CD14-positive monocyte (primary cell): ENCODE results near the gene TPD52L1. TPM values are rescaled to one million over a fixed set of nuclear protein-coding genes. Genes with fewer than 3 reads are reported as not detected.

Source experiments
- DNase-seq, 3 donors: peaks; one replicate each; pipeline ENCODE4 v3.0.0-alpha.2; 2011 to 2022
- H2AFZ ChIP-seq: 2 replicates; pipeline ENCODE4 v1.6.0; 2012; ENCODE audit warnings: mild to moderate bottlenecking, low read depth, low read length, inconsistent platforms; ENCODE audit not compliant: insufficient read depth, poor library complexity, severe bottlenecking
- H3K27ac ChIP-seq, 2 donors: 1 replicate in 1 of 2; 2 replicates in 1 of 2; pipeline ENCODE4 v1.5.1; 2012 to 2013; ENCODE audit warnings: low read length in 2 of 2, control low read depth in 1 of 2, inconsistent platforms in 1 of 2, low read depth in 1 of 2, mild to moderate bottlenecking in 1 of 2
- H3K27me3 ChIP-seq, 2 donors: one replicate each; pipeline versions ENCODE4 v1.6.0 to v1.6.1; 2011 to 2013; ENCODE audit warnings: low read length in 2 of 2; ENCODE audit not compliant: control insufficient read depth in 2 of 2, insufficient read depth in 2 of 2
- H3K36me3 ChIP-seq, 2 donors: replicated peaks in 1 of 2; 1 replicate in 1 of 2; 2 replicates in 1 of 2; pipeline versions ENCODE4 v1.5.1 to v1.6.1; 2012 to 2013; ENCODE audit warnings: low read length in 2 of 2, control low read depth in 1 of 2, inconsistent platforms in 1 of 2, mild to moderate bottlenecking in 1 of 2; ENCODE audit not compliant: insufficient read depth in 2 of 2, control insufficient read depth in 1 of 2
- H3K4me1 ChIP-seq, 2 donors: 1 replicate in 1 of 2; 2 replicates in 1 of 2; pipeline versions ENCODE4 v1.5.1 to v1.6.1; 2012 to 2013; ENCODE audit warnings: low read length in 2 of 2, control low read depth in 1 of 2, inconsistent platforms in 1 of 2, mild to moderate bottlenecking in 1 of 2, moderate library complexity in 1 of 2; ENCODE audit not compliant: insufficient read depth in 2 of 2, control insufficient read depth in 1 of 2
- H3K4me2 ChIP-seq: replicated peaks from 2 replicates; pipeline ENCODE3; 2012; ENCODE audit warnings: low read length, moderate library complexity, mild to moderate bottlenecking; ENCODE audit not compliant: poor library complexity, severe bottlenecking; ENCODE audit errors: extremely low read depth
- H3K4me3 ChIP-seq, 3 experiments: fragments of 200-600 bp in 1 of 3; sonication (generic) in 1 of 3; replicated peaks in 1 of 3; 1 replicate in 2 of 3; 2 replicates in 1 of 3; pipeline ENCODE4 v1.5.1; 2011 to 2013; ENCODE audit warnings: low read length in 3 of 3, mild to moderate bottlenecking in 3 of 3, control low read depth in 2 of 3, low read depth in 2 of 3, inconsistent platforms in 1 of 3, moderate library complexity in 1 of 3
- H3K79me2 ChIP-seq: 2 replicates; pipeline ENCODE4 v1.6.0; 2012; ENCODE audit warnings: mild to moderate bottlenecking, control low read depth, inconsistent platforms, low read length, moderate library complexity; ENCODE audit not compliant: insufficient read depth
- H3K9ac ChIP-seq: 2 replicates; pipeline ENCODE4 v1.6.0; 2017; ENCODE audit warnings: low read length, mild to moderate bottlenecking; ENCODE audit not compliant: insufficient read depth, poor library complexity, severe bottlenecking
- H3K9me3 ChIP-seq, 2 donors: replicated peaks in 1 of 2; 1 replicate in 1 of 2; 2 replicates in 1 of 2; pipeline versions ENCODE4 v1.5.1 to v1.6.1; 2012 to 2013; ENCODE audit warnings: low read length in 2 of 2, control low read depth in 1 of 2; ENCODE audit not compliant: control insufficient read depth in 1 of 2, insufficient read depth in 1 of 2
- H4K20me1 ChIP-seq: 2 replicates; pipeline ENCODE4 v1.6.0; 2012; ENCODE audit warnings: mild to moderate bottlenecking, low read length, control low read depth, moderate library complexity; ENCODE audit not compliant: insufficient read depth
- H3K27ac Mint-ChIP-seq, 7 donors: one replicate each; pipeline ENCODE4 v1.8.0; 2020; ENCODE audit warnings: mild to moderate bottlenecking in 7 of 7, mixed read lengths in 7 of 7, moderate library complexity in 6 of 7, inconsistent platforms in 2 of 7
- H3K27me3 Mint-ChIP-seq, 3 donors: one replicate each; pipeline ENCODE4 v1.8.0; 2021 to 2022; ENCODE audit warnings: low read depth in 3 of 3, mild to moderate bottlenecking in 3 of 3, mixed read lengths in 3 of 3, moderate library complexity in 3 of 3, inconsistent platforms in 1 of 3
- H3K36me3 Mint-ChIP-seq, 2 donors: one replicate each; pipeline ENCODE4 v1.8.0; 2020; ENCODE audit warnings: mixed read lengths in 2 of 2, inconsistent platforms in 1 of 2, mild to moderate bottlenecking in 1 of 2
- H3K4me1 Mint-ChIP-seq: one replicate; pipeline ENCODE4 v1.8.0; 2020; ENCODE audit warnings: mild to moderate bottlenecking, mixed read lengths
- H3K4me3 Mint-ChIP-seq, 2 donors: one replicate each; pipeline ENCODE4 v1.8.0; 2020; ENCODE audit warnings: mild to moderate bottlenecking in 2 of 2, mixed read lengths in 2 of 2, moderate library complexity in 1 of 2
- H3K9me3 Mint-ChIP-seq, 7 donors: one replicate each; pipeline ENCODE4 v1.8.0; 2020 to 2022; ENCODE audit warnings: mixed read lengths in 7 of 7, mild to moderate bottlenecking in 6 of 7, moderate library complexity in 6 of 7, inconsistent platforms in 2 of 7
- WGBS: methylation state at CpG from one replicate; pipeline ENCODE4 v1.1.5; 2013; ENCODE audit warnings: missing lambda C conversion rate; ENCODE audit not compliant: insufficient coverage; 5-methylcytosine and 5-hydroxymethylcytosine counted together
- intact Hi-C, 2 donors: fragments of 100-400 bp; cut with micrococcal nuclease; formaldehyde crosslinking; loops; one replicate each; pipeline versions ENCODE4 v1.15.0 to v1.15.1; 2023
- polyA plus RNA-seq, 3 donors: library from polyadenylated mRNA; depleted of rRNA in 1 of 3; unstranded in 2 of 3; stranded (reverse) in 1 of 3; fragments of 300-500 nt in 2 of 3; fragments of >200 nt in 1 of 3; fragmentation: Illumina TruSeq in 2 of 3; gene quantifications; 1 replicate in 2 of 3; 2 replicates in 1 of 3; pipeline ENCODE4 v1.2.3, GENCODE V29; 2012 to 2021
- TF ChIP-seq, protein P1 (sequence below): fragments of 200-600 bp; IDR thresholded peaks from one replicate; pipeline ENCODE4 v1.8.0; 2022; ENCODE audit warnings: antibody characterized with exemption, mild to moderate bottlenecking

The TPD52L1 gene
- polyA plus RNA-seq, 3 donors, result not detected

DNA sequence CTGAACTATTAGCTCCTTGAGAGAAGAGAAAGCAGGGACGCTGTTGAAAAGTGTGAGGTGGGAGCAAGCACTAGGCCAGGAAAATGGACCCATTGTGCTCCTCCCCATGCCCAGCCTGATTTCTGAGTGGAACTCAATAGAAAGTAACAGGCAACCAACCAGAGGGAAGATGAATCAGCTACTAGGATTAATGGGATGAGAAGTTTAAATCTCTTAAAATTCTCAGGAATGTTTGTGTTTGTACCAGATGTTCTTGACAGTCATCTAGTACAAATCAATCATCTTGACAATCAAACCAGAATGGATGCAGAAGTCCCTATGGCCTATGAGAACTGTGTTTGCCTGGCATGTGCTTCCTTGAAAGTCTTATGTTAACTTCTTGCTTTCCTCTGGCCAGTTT, 99.3 kb downstream of the TPD52L1 start:
- no peaks in the 10 kb centered on the region for H3K9me3 ChIP-seq
- Mint-ChIP-seq H3K27ac (no peak overlapping the region), H3K9me3 (no peaks in the 10 kb centered on the region), H3K4me1 (no peaks in the 10 kb centered on the region), H3K36me3 (no peaks in the 10 kb centered on the region), H3K27me3 (peaks cover 0 to 3% (median 0%) of the 10 kb centered on the region in 3 donors), H3K4me3 (no peak overlapping the region)
- no peaks in the 10 kb centered on the region for H4K20me1 ChIP-seq
- WGBS, result 60% methylated on average over 1 of the region's 1 CpG
- intact Hi-C loops, result no loop called here
- H3K79me2 ChIP-seq, result no peaks in the 10 kb centered on the region
- H3K27me3 ChIP-seq, result no peaks in the 10 kb centered on the region
- H3K4me2 ChIP-seq, result no peak overlapping the region
- no peak for DNase-seq
- no peak overlapping the region for H3K4me3 ChIP-seq
- H3K4me1 ChIP-seq, result no peaks in the 10 kb centered on the region
- no peak overlapping the region for H3K27ac ChIP-seq
- TF ChIP-seq, protein P1, sequence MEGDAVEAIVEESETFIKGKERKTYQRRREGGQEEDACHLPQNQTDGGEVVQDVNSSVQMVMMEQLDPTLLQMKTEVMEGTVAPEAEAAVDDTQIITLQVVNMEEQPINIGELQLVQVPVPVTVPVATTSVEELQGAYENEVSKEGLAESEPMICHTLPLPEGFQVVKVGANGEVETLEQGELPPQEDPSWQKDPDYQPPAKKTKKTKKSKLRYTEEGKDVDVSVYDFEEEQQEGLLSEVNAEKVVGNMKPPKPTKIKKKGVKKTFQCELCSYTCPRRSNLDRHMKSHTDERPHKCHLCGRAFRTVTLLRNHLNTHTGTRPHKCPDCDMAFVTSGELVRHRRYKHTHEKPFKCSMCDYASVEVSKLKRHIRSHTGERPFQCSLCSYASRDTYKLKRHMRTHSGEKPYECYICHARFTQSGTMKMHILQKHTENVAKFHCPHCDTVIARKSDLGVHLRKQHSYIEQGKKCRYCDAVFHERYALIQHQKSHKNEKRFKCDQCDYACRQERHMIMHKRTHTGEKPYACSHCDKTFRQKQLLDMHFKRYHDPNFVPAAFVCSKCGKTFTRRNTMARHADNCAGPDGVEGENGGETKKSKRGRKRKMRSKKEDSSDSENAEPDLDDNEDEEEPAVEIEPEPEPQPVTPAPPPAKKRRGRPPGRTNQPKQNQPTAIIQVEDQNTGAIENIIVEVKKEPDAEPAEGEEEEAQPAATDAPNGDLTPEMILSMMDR, result no peak
- H2AFZ ChIP-seq, result no peak overlapping the region
- no peaks in the 10 kb centered on the region for H3K36me3 ChIP-seq
- no peak overlapping the region for H3K9ac ChIP-seq

DNA sequence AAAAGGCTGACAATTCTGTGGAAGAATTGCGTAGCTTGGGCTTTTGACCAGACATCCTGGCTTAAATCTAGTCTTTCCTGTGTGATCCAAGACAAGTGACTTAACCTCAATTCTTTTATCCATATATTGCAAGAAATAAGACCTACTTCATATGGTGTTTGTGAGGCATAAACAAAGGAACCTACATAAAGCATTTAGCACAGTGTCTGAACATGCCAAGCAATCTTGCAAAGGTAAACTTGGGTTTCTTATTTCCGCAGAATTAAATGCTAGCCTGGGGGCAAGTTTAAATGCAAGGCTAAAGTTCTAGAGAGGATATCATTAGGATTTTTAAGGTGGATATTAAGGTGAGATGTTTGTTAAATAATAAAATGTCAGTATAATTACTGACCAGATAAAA, 100.3 kb downstream of the TPD52L1 start:
- H3K9me3 ChIP-seq, result no peaks in the 10 kb centered on the region
- no peak for DNase-seq
- H4K20me1 ChIP-seq, result no peaks in the 10 kb centered on the region
- WGBS, result no CpG with 5 or more reads among the region's 2 CpGs
- H2AFZ ChIP-seq, result no peak overlapping the region
- H3K4me1 ChIP-seq, result peaks cover 9% of the 10 kb centered on the region in 2 donors
- Mint-ChIP-seq H3K27ac (no peak overlapping the region), H3K4me1 (peaks cover 8% of the 10 kb centered on the region), H3K9me3 (no peaks in the 10 kb centered on the region), H3K36me3 (no peaks in the 10 kb centered on the region), H3K27me3 (peaks cover 0 to 3% (median 0%) of the 10 kb centered on the region in 3 donors), H3K4me3 (no peak overlapping the region)
- H3K36me3 ChIP-seq, result no peaks in the 10 kb centered on the region
- TF ChIP-seq, protein P1, result no peak
- no peak overlapping the region for H3K9ac ChIP-seq
- no peaks in the 10 kb centered on the region for H3K79me2 ChIP-seq
- intact Hi-C loops, result no loop called here
- no peaks in the 10 kb centered on the region for H3K27me3 ChIP-seq
- H3K4me3 ChIP-seq, result no peak overlapping the region
- H3K4me2 ChIP-seq, result no peak overlapping the region
- no peak overlapping the region for H3K27ac ChIP-seq
